Measurements from ENCODE around the gene FOXN1. TPM values are rescaled to one million over a fixed set of nuclear protein-coding genes. Genes with fewer than 3 reads are reported as not detected.
A peak's percentile ranks its signal among the peaks of the same experiment; 100 is the strongest.

The FOXN1 gene
- total RNA-seq, 1 experiment from 2014 or later = 0.48 TPM

DNA sequence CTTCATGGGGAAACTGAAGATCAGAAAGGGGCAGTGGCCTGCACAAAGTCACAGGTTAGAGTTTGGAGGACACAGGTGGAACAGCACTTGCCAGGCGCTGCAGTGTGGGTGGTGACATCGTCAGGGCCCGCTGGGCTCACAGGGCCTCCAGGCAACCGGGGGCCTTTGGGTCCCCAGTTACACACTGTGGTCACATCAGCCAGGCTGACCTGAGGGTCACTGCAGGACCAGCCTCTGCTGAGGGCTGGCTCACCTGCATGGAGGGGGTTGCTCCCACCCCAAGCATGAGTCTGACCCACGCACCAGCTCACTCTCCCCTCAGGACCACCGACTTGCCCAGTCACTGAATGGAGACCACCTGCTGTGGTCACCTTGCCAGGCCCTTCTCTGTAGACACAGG, 17.0 kb downstream of the FOXN1 start:
- no peaks in the 10 kb centered on the region for H3K27me3 Mint-ChIP-seq (ENCODE audit: insufficient read depth, unreplicated experiment)
- no TSS peak for BruUV-seq (replicated peaks)

DNA sequence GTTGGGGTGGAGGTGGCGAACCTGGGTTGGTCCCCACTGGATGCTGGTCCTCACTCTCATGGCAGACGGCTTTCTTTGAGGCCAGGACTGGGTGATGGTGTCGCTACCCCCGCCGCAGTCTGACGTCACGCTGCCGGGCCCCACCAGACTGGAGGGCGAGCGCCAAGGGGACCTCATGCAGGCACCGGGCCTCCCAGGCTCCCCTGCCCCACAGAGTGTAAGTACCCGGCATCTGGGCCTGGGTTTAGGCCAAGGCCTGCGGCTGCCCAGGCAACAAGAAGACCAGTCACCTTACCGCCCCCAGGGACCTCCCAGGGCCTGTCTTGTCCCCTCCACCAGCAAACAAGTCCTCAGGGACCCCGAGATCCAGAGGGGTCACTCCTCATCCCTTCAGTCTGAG, 17.7 kb downstream of the FOXN1 start:
- no peaks in the 10 kb centered on the region for H3K9me3 Mint-ChIP-seq (ENCODE audit: unreplicated experiment)
- peak overlapping the region; percentile 97 for H3K27ac Mint-ChIP-seq (ENCODE audit: unreplicated experiment)
- Histone ChIP-seq H3K9me3 (no peaks in the 10 kb centered on the region), H3K36me3 (ENCODE audit: control insufficient read depth, insufficient read depth, low read length) (no peaks in the 10 kb centered on the region), H3K27me3 (replicated peaks; ENCODE audit: control insufficient read depth, insufficient read depth, low read length) (no peaks in the 10 kb centered on the region), H3K4me3 (ENCODE audit: low read depth, low read length) (no peak overlapping the region), H3K4me1 (peaks cover 37% of the 10 kb centered on the region)
- peaks cover 7% of the 10 kb centered on the region for H3K36me3 Mint-ChIP-seq (ENCODE audit: insufficient read depth, unreplicated experiment)
- TF ChIP-seq, protein P1, sequence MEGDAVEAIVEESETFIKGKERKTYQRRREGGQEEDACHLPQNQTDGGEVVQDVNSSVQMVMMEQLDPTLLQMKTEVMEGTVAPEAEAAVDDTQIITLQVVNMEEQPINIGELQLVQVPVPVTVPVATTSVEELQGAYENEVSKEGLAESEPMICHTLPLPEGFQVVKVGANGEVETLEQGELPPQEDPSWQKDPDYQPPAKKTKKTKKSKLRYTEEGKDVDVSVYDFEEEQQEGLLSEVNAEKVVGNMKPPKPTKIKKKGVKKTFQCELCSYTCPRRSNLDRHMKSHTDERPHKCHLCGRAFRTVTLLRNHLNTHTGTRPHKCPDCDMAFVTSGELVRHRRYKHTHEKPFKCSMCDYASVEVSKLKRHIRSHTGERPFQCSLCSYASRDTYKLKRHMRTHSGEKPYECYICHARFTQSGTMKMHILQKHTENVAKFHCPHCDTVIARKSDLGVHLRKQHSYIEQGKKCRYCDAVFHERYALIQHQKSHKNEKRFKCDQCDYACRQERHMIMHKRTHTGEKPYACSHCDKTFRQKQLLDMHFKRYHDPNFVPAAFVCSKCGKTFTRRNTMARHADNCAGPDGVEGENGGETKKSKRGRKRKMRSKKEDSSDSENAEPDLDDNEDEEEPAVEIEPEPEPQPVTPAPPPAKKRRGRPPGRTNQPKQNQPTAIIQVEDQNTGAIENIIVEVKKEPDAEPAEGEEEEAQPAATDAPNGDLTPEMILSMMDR (IDR thresholded peaks at IDR 0.05; ENCODE audit: insufficient read depth in 1 of 2, low read depth in 1 of 2, low read length in 1 of 2, severe bottlenecking in 1 of 2, unreplicated experiment in 1 of 2) = no peak
- no peaks in the 10 kb centered on the region for H3K27me3 Mint-ChIP-seq (ENCODE audit: insufficient read depth, unreplicated experiment)
- ChIA-PET POLR2A (no interaction called here), CTCF (no interaction called here)
- H3K4me1 Mint-ChIP-seq (ENCODE audit: low read depth, unreplicated experiment) = peaks cover 22% of the 10 kb centered on the region
- no peak overlapping the region for H3K4me3 Mint-ChIP-seq (ENCODE audit: unreplicated experiment)
- BruUV-seq (replicated peaks) = no TSS peak
- no peak for DNase-seq
- intact Hi-C loops (cut with micrococcal nuclease; ENCODE audit: unreplicated experiment) = no loop called here

More for the DNA sequence above, 17.0 kb downstream of the FOXN1 start:
- TF ChIP-seq, protein P1 (IDR thresholded peaks at IDR 0.05; ENCODE audit: insufficient read depth in 1 of 2, low read depth in 1 of 2, low read length in 1 of 2, severe bottlenecking in 1 of 2, unreplicated experiment in 1 of 2) = no peak
- no peak for DNase-seq
- Mint-ChIP-seq H3K4me3 (ENCODE audit: unreplicated experiment) (no peak overlapping the region), H3K27ac (ENCODE audit: unreplicated experiment) (peak overlapping the region; percentile 97), H3K36me3 (ENCODE audit: insufficient read depth, unreplicated experiment) (peaks cover 7% of the 10 kb centered on the region), H3K4me1 (ENCODE audit: low read depth, unreplicated experiment) (peaks cover 22% of the 10 kb centered on the region), H3K9me3 (ENCODE audit: unreplicated experiment) (no peaks in the 10 kb centered on the region)
- Histone ChIP-seq H3K36me3 (ENCODE audit: control insufficient read depth, insufficient read depth, low read length) (no peaks in the 10 kb centered on the region), H3K4me1 (peaks cover 37% of the 10 kb centered on the region), H3K9me3 (no peaks in the 10 kb centered on the region), H3K27me3 (replicated peaks; ENCODE audit: control insufficient read depth, insufficient read depth, low read length) (no peaks in the 10 kb centered on the region), H3K4me3 (ENCODE audit: low read depth, low read length) (no peak overlapping the region)
- ChIA-PET POLR2A (no interaction called here), CTCF (no interaction called here)
- intact Hi-C loops (cut with micrococcal nuclease; ENCODE audit: unreplicated experiment) = no loop called here

DNA sequence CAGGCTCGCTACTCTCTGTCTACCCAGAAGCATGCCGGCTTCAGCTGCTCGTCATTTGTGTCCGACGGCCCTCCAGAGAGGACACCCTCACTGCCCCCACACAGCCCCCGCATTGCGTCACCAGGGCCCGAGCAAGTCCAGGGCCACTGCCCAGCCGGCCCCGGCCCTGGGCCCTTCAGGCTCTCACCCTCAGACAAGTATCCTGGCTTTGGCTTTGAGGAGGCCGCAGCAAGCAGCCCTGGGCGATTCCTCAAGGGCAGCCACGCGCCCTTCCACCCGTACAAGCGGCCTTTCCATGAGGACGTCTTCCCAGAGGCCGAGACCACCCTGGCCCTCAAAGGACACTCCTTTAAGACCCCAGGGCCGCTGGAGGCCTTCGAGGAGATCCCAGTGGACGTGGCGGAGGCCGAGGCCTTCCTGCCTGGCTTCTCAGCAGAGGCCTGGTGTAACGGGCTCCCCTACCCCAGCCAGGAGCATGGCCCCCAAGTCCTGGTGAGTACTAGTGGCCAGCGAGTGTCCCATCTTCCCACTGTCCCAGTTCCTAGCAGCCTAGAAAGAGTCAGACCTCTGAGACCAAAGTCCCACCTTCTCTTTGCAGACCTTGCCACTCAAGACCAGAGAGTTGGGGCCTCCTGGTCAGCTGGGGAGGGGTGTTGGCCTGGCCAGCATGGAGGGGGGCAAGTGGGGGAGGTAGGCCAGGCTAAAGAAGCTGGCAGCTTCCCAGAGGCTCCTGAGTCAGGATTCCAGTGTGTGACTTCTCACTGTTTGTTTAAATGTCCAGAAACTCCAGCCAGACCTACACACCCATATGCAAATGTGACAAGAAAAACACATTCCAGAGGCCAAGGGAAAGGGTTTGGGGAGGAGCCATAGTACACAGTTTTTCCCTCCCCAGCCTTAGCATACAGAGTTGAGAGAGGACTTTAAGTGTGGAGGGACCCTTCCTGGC, 18.6 kb downstream of the FOXN1 start:
- H3K4me3 Mint-ChIP-seq (ENCODE audit: unreplicated experiment) = peak overlapping the region; percentile 39
- Histone ChIP-seq H3K27me3 (replicated peaks; ENCODE audit: control insufficient read depth, insufficient read depth, low read length) (no peaks in the 10 kb centered on the region), H3K9me3 (no peaks in the 10 kb centered on the region), H3K4me1 (peaks cover 37% of the 10 kb centered on the region), H3K4me3 (ENCODE audit: low read depth, low read length) (no peak overlapping the region), H3K36me3 (ENCODE audit: control insufficient read depth, insufficient read depth, low read length) (no peaks in the 10 kb centered on the region)
- H3K27me3 Mint-ChIP-seq (ENCODE audit: insufficient read depth, unreplicated experiment) = no peaks in the 10 kb centered on the region
- intact Hi-C loops (cut with micrococcal nuclease; ENCODE audit: unreplicated experiment) = loop anchor here (1.0 kb wide), 2 partner anchors 16 to 49 kb away; no protein-coding TSS in a partner anchor
- peak; percentile 81 to 92 for DNase-seq
- TF ChIP-seq, protein P1 (IDR thresholded peaks at IDR 0.05; ENCODE audit: insufficient read depth in 1 of 2, low read depth in 1 of 2, low read length in 1 of 2, severe bottlenecking in 1 of 2, unreplicated experiment in 1 of 2) = no peak
- POLR2A ChIA-PET = interaction anchor here (1.0 to 1.4 kb wide), 2 partner anchors 47 to 76 kb away, joined by 3 read pairs; partner anchors contain the start of gene PIGS
- peaks cover 7% of the 10 kb centered on the region for H3K36me3 Mint-ChIP-seq (ENCODE audit: insufficient read depth, unreplicated experiment)
- peaks cover 22% of the 10 kb centered on the region for H3K4me1 Mint-ChIP-seq (ENCODE audit: low read depth, unreplicated experiment)
- TSS peak; percentile 29 for BruUV-seq (replicated peaks)
- no peaks in the 10 kb centered on the region for H3K9me3 Mint-ChIP-seq (ENCODE audit: unreplicated experiment)
- CTCF ChIA-PET = interaction anchor here (0.5 to 1.2 kb wide), 3 partner anchors 13 to 246 kb away, joined by 3 to 4 read pairs (median 4); no protein-coding TSS in a partner anchor
- H3K27ac Mint-ChIP-seq (ENCODE audit: unreplicated experiment) = peak overlapping the region; percentile 97
